B cell (primary cell): ENCODE results near the gene TTC9C. TPM values are rescaled to one million over a fixed set of nuclear protein-coding genes. Genes with fewer than 3 reads are reported as not detected.
A peak's percentile ranks its signal among the peaks of the same experiment; 100 is the strongest.

Experiments
- ATAC-seq: fragments of 200-7000 bp; cut with Tn5 transposase; one replicate; pipeline ENCODE4 v1.10.0; 2021; ENCODE audit warnings: low read depth, mild to moderate bottlenecking, moderate number of reproducible peaks, moderate library complexity
- CTCF ChIA-PET: fragments of 350-600 bp; sonication (Branson Sonifier 250); formaldehyde crosslinking; loops from one replicate; lab custom pipeline; 2021; ENCODE audit warnings: antibody characterized with exemption, inconsistent platforms; lab: Charles Lee
- POLR2A ChIA-PET: fragments of 350-600 bp; sonication (Branson Sonifier 250); formaldehyde crosslinking; loops from one replicate; lab custom pipeline; 2021; ENCODE audit warnings: antibody characterized with exemption; lab: Charles Lee
- DNase-seq: peaks from one replicate; pipeline ENCODE4 v3.0.0; 2013
- H2AFZ ChIP-seq: 2 replicates; pipeline ENCODE4 v1.6.1; 2012; ENCODE audit warnings: mild to moderate bottlenecking, low read depth, low read length; ENCODE audit not compliant: insufficient read depth, poor library complexity, severe bottlenecking
- H3K27ac ChIP-seq, 2 donors: 1 replicate in 1 of 2; 2 replicates in 1 of 2; pipeline ENCODE4 v1.5.1; 2012 to 2013; ENCODE audit warnings: low read length in 2 of 2, mild to moderate bottlenecking in 2 of 2, moderate library complexity in 1 of 2
- H3K27me3 ChIP-seq, 4 experiments: fragments of 200-600 bp in 1 of 4; sonication (generic) in 1 of 4; replicated peaks in 1 of 4; 1 replicate in 2 of 4; 2 replicates in 2 of 4; pipeline versions ENCODE4 v1.6.1 to v1.7.0; 2013 to 2016; ENCODE audit warnings: low read length in 3 of 4, mild to moderate bottlenecking in 2 of 4, mixed read lengths in 1 of 4, moderate library complexity in 1 of 4; ENCODE audit not compliant: insufficient read depth in 4 of 4, control insufficient read depth in 3 of 4; ENCODE audit errors: control extremely low read depth in 1 of 4
- H3K36me3 ChIP-seq, 2 experiments: replicated peaks in 1 of 2; 1 replicate in 1 of 2; 2 replicates in 1 of 2; pipeline versions ENCODE4 v1.6.1 to v1.7.1; 2013; ENCODE audit warnings: low read length in 1 of 2; ENCODE audit not compliant: insufficient read depth in 2 of 2, control insufficient read depth in 1 of 2; ENCODE audit errors: control extremely low read depth in 1 of 2, extremely low read depth in 1 of 2
- H3K4me1 ChIP-seq, 2 donors: fragments of 200-600 bp in 1 of 2; sonication (generic) in 1 of 2; 1 replicate in 1 of 2; 2 replicates in 1 of 2; pipeline versions ENCODE4 v1.5.1 to v1.6.1; 2013 to 2017; ENCODE audit warnings: low read length in 2 of 2; ENCODE audit not compliant: control insufficient read depth in 2 of 2, insufficient read depth in 2 of 2
- H3K4me2 ChIP-seq: replicated peaks from 2 replicates; pipeline ENCODE3; 2012; ENCODE audit warnings: mild to moderate bottlenecking, low read depth, low read length; ENCODE audit not compliant: poor library complexity, severe bottlenecking
- H3K4me3 ChIP-seq, 5 experiments: fragments of 200-600 bp in 1 of 5; sonication (generic) in 1 of 5; 1 replicate in 3 of 5; 2 replicates in 2 of 5; pipeline versions ENCODE4 v1.5.1 to v1.7.0; 2011 to 2016; ENCODE audit warnings: low read length in 4 of 5, mild to moderate bottlenecking in 4 of 5, low read depth in 2 of 5, control low read depth in 1 of 5, moderate library complexity in 1 of 5; ENCODE audit not compliant: insufficient read depth in 1 of 5; ENCODE audit errors: control extremely low read depth in 1 of 5, extremely low read depth in 1 of 5
- H3K79me2 ChIP-seq: fragments of 200-600 bp; sonication (generic); one replicate; pipeline ENCODE4 v1.6.0; 2016; ENCODE audit warnings: low read length; ENCODE audit not compliant: control insufficient read depth, insufficient read depth
- H3K9ac ChIP-seq: fragments of 200-600 bp; sonication (generic); 2 replicates; pipeline ENCODE4 v1.6.1; 2017; ENCODE audit warnings: mild to moderate bottlenecking, low read length, moderate library complexity
- H3K9me3 ChIP-seq, 3 donors: one replicate each; pipeline versions ENCODE4 v1.6.1 to v1.7.1; 2013; ENCODE audit warnings: low read length in 2 of 3; ENCODE audit not compliant: control insufficient read depth in 2 of 3, insufficient read depth in 1 of 3; ENCODE audit errors: control extremely low read depth in 1 of 3
- H4K20me1 ChIP-seq: 2 replicates; pipeline ENCODE4 v1.6.0; 2012; ENCODE audit warnings: mild to moderate bottlenecking, low read length; ENCODE audit not compliant: insufficient read depth, control insufficient read depth, poor library complexity, severe bottlenecking
- H3K27ac Mint-ChIP-seq: one replicate; pipeline ENCODE4 v1.8.0; 2021; ENCODE audit warnings: mixed read lengths
- H3K27me3 Mint-ChIP-seq: one replicate; pipeline ENCODE4 v1.8.0; 2021; ENCODE audit warnings: mixed read lengths
- H3K4me1 Mint-ChIP-seq: one replicate; pipeline ENCODE4 v1.8.0; 2021; ENCODE audit warnings: mixed read lengths
- H3K4me3 Mint-ChIP-seq: one replicate; pipeline ENCODE4 v1.8.0; 2021; ENCODE audit warnings: mixed read lengths
- H3K9me3 Mint-ChIP-seq: one replicate; pipeline ENCODE4 v1.8.0; 2022; ENCODE audit warnings: mixed read lengths; ENCODE audit not compliant: insufficient read depth
- CTCF ChIP-seq: fragments of 200-600 bp; IDR thresholded peaks from one replicate; pipeline ENCODE4 v1.8.0; 2022; ENCODE audit warnings: antibody characterized with exemption, mild to moderate bottlenecking
- EZH2 ChIP-seq: IDR thresholded peaks from 2 replicates; pipeline ENCODE4 v1.6.1; 2012; ENCODE audit warnings: borderline replicate concordance, low read depth, mild to moderate bottlenecking, moderate library complexity, low read length; ENCODE audit not compliant: insufficient read depth, poor library complexity, severe bottlenecking
- WGBS: methylation state at CpG from one replicate; pipeline ENCODE4 v1.1.5; 2013; ENCODE audit warnings: missing lambda C conversion rate; ENCODE audit not compliant: insufficient coverage; 5-methylcytosine and 5-hydroxymethylcytosine counted together
- intact Hi-C: fragments of 100-400 bp; cut with micrococcal nuclease; formaldehyde crosslinking; loops from one replicate; pipeline ENCODE4 v1.10.0; 2022
- polyA plus RNA-seq: library from polyadenylated mRNA; depleted of rRNA; stranded (reverse); fragments of >200 nt; gene quantifications from 2 replicates; pipeline ENCODE4 v1.2.3, GENCODE V29; 2012
- total RNA-seq, 2 donors: library from RNA; stranded (reverse); fragments of 120-200 nt in 1 of 2; gene quantifications; 1 replicate in 1 of 2; 2 replicates in 1 of 2; pipeline versions ENCODE4 v1.2.3 to v1.2.4, GENCODE V29; 2013 to 2022

Gene TTC9C
- total and polyA plus RNA-seq, 2 donors (not counting 1 experiment from before 2014, with no cell fraction given), result 33.5 to 56.3 TPM

GRCh38 chr11:62732830-62733229 is 4.5 kb downstream of the TTC9C start:
- peaks cover 11 to 46% of the 10 kb centered on the region in 2 experiments for H3K36me3 ChIP-seq
- no peak overlapping the region for H2AFZ ChIP-seq
- H3K79me2 ChIP-seq, result peaks cover 67% of the 10 kb centered on the region
- peaks cover 48% of the 10 kb centered on the region for H4K20me1 ChIP-seq
- no peak overlapping the region for H3K27ac ChIP-seq
- H3K4me2 ChIP-seq, result no peak overlapping the region
- H3K4me3 ChIP-seq, result no peak overlapping the region
- no peaks in the 10 kb centered on the region for H3K9me3 ChIP-seq
- no peaks in the 10 kb centered on the region for H3K27me3 Mint-ChIP-seq
- CTCF ChIA-PET, result interaction anchor here (0.7 kb wide), 3 partner anchors 12 to 177 kb away, joined by 3 to 5 read pairs (median 4); no protein-coding TSS in a partner anchor
- H3K4me1 ChIP-seq, result peaks cover 10 to 15% of the 10 kb centered on the region in 2 donors
- WGBS, result 100% methylated on average over 1 of the region's 2 CpGs
- intact Hi-C loops, result no loop called here
- ATAC-seq, result no peak
- H3K4me1 Mint-ChIP-seq, result peaks cover 22% of the 10 kb centered on the region
- H3K9ac ChIP-seq, result no peak overlapping the region
- no peak overlapping the region for H3K27ac Mint-ChIP-seq
- no peak for DNase-seq
- H3K27me3 ChIP-seq, result no peaks in the 10 kb centered on the region
- no peak overlapping the region for H3K4me3 Mint-ChIP-seq
- POLR2A ChIA-PET, result interaction anchor here (0.7 kb wide), 1 partner anchor 42 kb away, joined by 5 read pairs; no protein-coding TSS in a partner anchor
- TF ChIP-seq CTCF, result peak; percentile 31
- no peak for TF ChIP-seq EZH2
- H3K9me3 Mint-ChIP-seq, result no peaks in the 10 kb centered on the region

- Histone ChIP-seq H3K9me3 (no peaks in the 10 kb centered on the region), H3K27ac (no peak overlapping the region), H3K4me2 (no peak overlapping the region), H2AFZ (no peak overlapping the region), H3K27me3 (no peaks in the 10 kb centered on the region), H3K9ac (no peak overlapping the region), H3K36me3 (peaks cover 13 to 62% of the 10 kb centered on the region in 2 experiments), H3K4me3 (no peak overlapping the region), H3K4me1 (no peaks in the 10 kb centered on the region), H3K79me2 (peaks cover 30% of the 10 kb centered on the region), H4K20me1 (peaks cover 36% of the 10 kb centered on the region)
- no peak for DNase-seq
- ATAC-seq, result no peak
- Mint-ChIP-seq H3K9me3 (no peaks in the 10 kb centered on the region), H3K4me3 (no peak overlapping the region), H3K4me1 (peaks cover 7% of the 10 kb centered on the region), H3K27me3 (no peaks in the 10 kb centered on the region), H3K27ac (no peak overlapping the region)
- TF ChIP-seq CTCF (no peak), EZH2 (no peak)
- ChIA-PET POLR2A (interaction anchor here (1.5 kb wide), 1 partner anchor 16 kb away, joined by 6 read pairs; the partner anchor contains the start of gene ZBTB3), CTCF (interaction anchor here (1.5 kb wide), 1 partner anchor 49 kb away, joined by 4 read pairs; no protein-coding TSS in a partner anchor)
- intact Hi-C loops, result no loop called here
Measured at GRCh38 chr11:62737196-62737595, 8.9 kb downstream of the TTC9C start.
